Ovary (tissue), 3 donors: ENCODE results near the gene ABI3.

ENCODE experiments used
- POLR2A ChIP-seq: fragments of 450-650 bp; IDR thresholded peaks from one replicate; pipeline ENCODE4 v1.6.1; 2017; ENCODE audit warnings: antibody characterized with exemption, mild to moderate bottlenecking, moderate library complexity
- TF ChIP-seq, protein P1 (sequence below), 3 donors: fragments of 450-650 bp in 2 of 3; fragments of 200-600 bp in 1 of 3; IDR thresholded peaks; one replicate each; pipeline versions ENCODE4 v1.5.1 to v1.8.0; 2016 to 2022; ENCODE audit warnings: antibody characterized with exemption in 3 of 3, mild to moderate bottlenecking in 1 of 3
- donor health status: DM: no; HTN: no; CAD: no.

DNA sequence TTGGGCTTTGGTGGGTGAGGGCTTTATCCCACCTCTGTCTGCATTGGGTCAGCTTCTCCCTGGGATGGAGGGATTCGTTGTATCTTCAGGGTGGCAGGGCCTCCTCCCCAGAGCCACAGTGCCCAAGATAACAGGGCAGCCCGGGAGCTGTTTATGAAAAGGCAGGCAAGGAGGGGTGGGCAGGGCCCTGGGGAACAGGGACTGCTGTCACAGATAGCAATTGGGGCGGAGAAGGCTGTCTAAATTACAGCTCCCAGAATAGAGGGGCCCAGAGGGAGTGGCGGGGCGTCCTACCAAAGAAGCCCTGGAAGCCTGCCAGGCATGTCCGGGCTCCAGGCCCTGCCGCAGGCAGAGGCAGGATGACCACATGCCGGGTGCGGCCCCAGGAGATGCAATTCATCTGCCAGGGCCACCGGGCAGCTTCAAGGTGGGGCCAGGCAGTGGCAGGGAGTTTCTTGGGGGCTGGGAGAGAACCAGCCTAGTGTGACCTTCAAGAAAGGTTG, 38.8 kb downstream of the ABI3 start:
- TF ChIP-seq, protein P1, sequence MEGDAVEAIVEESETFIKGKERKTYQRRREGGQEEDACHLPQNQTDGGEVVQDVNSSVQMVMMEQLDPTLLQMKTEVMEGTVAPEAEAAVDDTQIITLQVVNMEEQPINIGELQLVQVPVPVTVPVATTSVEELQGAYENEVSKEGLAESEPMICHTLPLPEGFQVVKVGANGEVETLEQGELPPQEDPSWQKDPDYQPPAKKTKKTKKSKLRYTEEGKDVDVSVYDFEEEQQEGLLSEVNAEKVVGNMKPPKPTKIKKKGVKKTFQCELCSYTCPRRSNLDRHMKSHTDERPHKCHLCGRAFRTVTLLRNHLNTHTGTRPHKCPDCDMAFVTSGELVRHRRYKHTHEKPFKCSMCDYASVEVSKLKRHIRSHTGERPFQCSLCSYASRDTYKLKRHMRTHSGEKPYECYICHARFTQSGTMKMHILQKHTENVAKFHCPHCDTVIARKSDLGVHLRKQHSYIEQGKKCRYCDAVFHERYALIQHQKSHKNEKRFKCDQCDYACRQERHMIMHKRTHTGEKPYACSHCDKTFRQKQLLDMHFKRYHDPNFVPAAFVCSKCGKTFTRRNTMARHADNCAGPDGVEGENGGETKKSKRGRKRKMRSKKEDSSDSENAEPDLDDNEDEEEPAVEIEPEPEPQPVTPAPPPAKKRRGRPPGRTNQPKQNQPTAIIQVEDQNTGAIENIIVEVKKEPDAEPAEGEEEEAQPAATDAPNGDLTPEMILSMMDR (IDR thresholded peaks at IDR 0.05) = no peak
- no peak for TF ChIP-seq POLR2A
